ENCODE results near the gene SFN. TPM values are rescaled to one million over a fixed set of nuclear protein-coding genes. Genes with fewer than 3 reads are reported as not detected.
"Not testable (repeated sequence)": the region's sequence is repeated elsewhere in the genome, so short reads cannot be mapped to it uniquely, and the experiment has no call there.

SFN gene
- total RNA-seq, 2 experiments from 2014 or later = 0.47 to 0.59 TPM

- TF ChIP-seq CTCF (IDR thresholded peaks at IDR 0.05) = no peak
- Mint-ChIP-seq H3K36me3 (ENCODE audit: low read depth) (peaks cover 16% of the 10 kb centered on the region), H3K4me1 (ENCODE audit: low read depth) (peaks cover 2% of the 10 kb centered on the region), H3K27ac (no peak overlapping the region), H3K9me3 (no peaks in the 10 kb centered on the region), H3K4me3 (no peak overlapping the region), H3K27me3 (no peaks in the 10 kb centered on the region)
- CTCF ChIA-PET = no interaction called here
- ATAC-seq (no peak), DNase-seq (no peak)
- POLR2A ChIA-PET = interaction anchor here (1.4 kb wide), 1 partner anchor 9 kb away, joined by 9 read pairs; no protein-coding TSS in a partner anchor
- intact Hi-C loops (cut with micrococcal nuclease) = loop anchor here (5.0 to 10.0 kb wide), 2 partner anchors 60 to 273 kb away; no protein-coding TSS in a partner anchor
Observed at GRCh38 chr1:26874896-26875295, 11.9 kb downstream of the SFN start.

GRCh38 chr1:26877326-26877725 lies 14.4 kb downstream of the SFN start:
- TF ChIP-seq CTCF (IDR thresholded peaks at IDR 0.05) = no peak
- Mint-ChIP-seq H3K36me3 (ENCODE audit: low read depth) (peaks cover 22% of the 10 kb centered on the region), H3K27ac (no peak overlapping the region), H3K4me3 (no peak overlapping the region), H3K27me3 (no peaks in the 10 kb centered on the region), H3K4me1 (ENCODE audit: low read depth) (peaks cover 2% of the 10 kb centered on the region), H3K9me3 (no peaks in the 10 kb centered on the region)
- ChIA-PET CTCF (interaction anchor here (0.7 to 2.7 kb wide), 7 partner anchors 9 to 275 kb away, joined by 3 to 19 read pairs (median 5); no protein-coding TSS in a partner anchor), POLR2A (interaction anchor here (0.9 to 2.2 kb wide), 2 partner anchors 23 to 49 kb away, joined by 3 to 5 read pairs; partner anchors contain the start of gene GPATCH3)
- intact Hi-C loops (cut with micrococcal nuclease) = loop anchor here (5.0 to 10.0 kb wide), 2 partner anchors 63 to 275 kb away; no protein-coding TSS in a partner anchor
- DNase-seq (no peak), ATAC-seq (no peak)

GRCh38 chr1:26879793-26880192 lies 16.8 kb downstream of the SFN start:
- intact Hi-C loops (cut with micrococcal nuclease) = loop anchor here (5.0 to 10.0 kb wide), 2 partner anchors 65 to 277 kb away; no protein-coding TSS in a partner anchor
- no peak for ATAC-seq
- TF ChIP-seq CTCF (IDR thresholded peaks at IDR 0.05) = no peak
- Mint-ChIP-seq H3K27me3 (no peaks in the 10 kb centered on the region), H3K36me3 (ENCODE audit: low read depth) (peaks cover 42% of the 10 kb centered on the region), H3K4me3 (no peak overlapping the region), H3K9me3 (no peaks in the 10 kb centered on the region), H3K4me1 (ENCODE audit: low read depth) (peaks cover 2% of the 10 kb centered on the region), H3K27ac (no peak overlapping the region)
- no peak for DNase-seq
- ChIA-PET CTCF (interaction anchor here (1.6 to 2.1 kb wide), 4 partner anchors 14 to 341 kb away, joined by 4 to 11 read pairs (median 6); no protein-coding TSS in a partner anchor), POLR2A (interaction anchor here (1.6 kb wide), 1 partner anchor 10 kb away, joined by 4 read pairs; the partner anchor contains the start of gene GPN2)

- H3K27me3 Mint-ChIP-seq; H3K27ac Mint-ChIP-seq; H3K9me3 Mint-ChIP-seq; ATAC-seq; intact Hi-C loops (cut with micrococcal nuclease); H3K4me1 Mint-ChIP-seq (ENCODE audit: low read depth); H3K4me3 Mint-ChIP-seq; DNase-seq: not testable (repeated sequence)
- ChIA-PET POLR2A (interaction anchor here (0.8 to 1.5 kb wide), 3 partner anchors 9 to 43 kb away, joined by 3 to 6 read pairs (median 3); partner anchors contain the start of gene GPN2), CTCF (interaction anchor here (0.8 to 3.2 kb wide), 10 partner anchors 9 to 279 kb away, joined by 3 to 17 read pairs (median 3); partner anchors contain the start of genes GPN2 and SFN)
- H3K36me3 Mint-ChIP-seq (ENCODE audit: low read depth) = peaks cover 50% of the 10 kb centered on the region
Observed at GRCh38 chr1:26881611-26882010, 18.7 kb downstream of the SFN start.

GRCh38 chr1:26882696-26883463 lies 19.9 kb downstream of the SFN start:
- H3K27me3 Mint-ChIP-seq = no peaks in the 10 kb centered on the region

More at GRCh38 chr1:26882696-26883463, 19.9 kb downstream of the SFN start:
- Mint-ChIP-seq H3K9me3 (no peaks in the 10 kb centered on the region), H3K36me3 (ENCODE audit: low read depth) (peaks cover 47% of the 10 kb centered on the region), H3K4me3 (no peak overlapping the region), H3K4me1 (ENCODE audit: low read depth) (peaks cover 3% of the 10 kb centered on the region), H3K27ac (peak overlapping the region; percentile 7)
- ChIA-PET POLR2A (interaction anchor here (0.6 to 1.5 kb wide), 2 partner anchors 44 to 104 kb away, joined by 3 to 4 read pairs; no protein-coding TSS in a partner anchor), CTCF (interaction anchor here (0.9 to 3.2 kb wide), 5 partner anchors 12 to 280 kb away, joined by 3 to 17 read pairs (median 5); no protein-coding TSS in a partner anchor)
- intact Hi-C loops (cut with micrococcal nuclease) = no loop called here
- ATAC-seq (no peak), DNase-seq (no peak)
- no peak for TF ChIP-seq CTCF (IDR thresholded peaks at IDR 0.05)

Measured in activated CD8-positive, alpha-beta T cell treated with anti-CD3 and anti-CD28 coated beads for 36 hours (primary cell).